Spleen (tissue), 3 donors: Measurements from ENCODE around the gene CREBRF.

Source experiments
- POLR2A ChIP-seq, 3 donors: fragments of 450-650 bp; IDR thresholded peaks; one replicate each; pipeline ENCODE4 v1.5.1; 2017; ENCODE audit warnings: antibody characterized with exemption in 3 of 3, mild to moderate bottlenecking in 1 of 3
- POLR2AphosphoS5 ChIP-seq, 3 donors: sonication (generic); formaldehyde crosslinking; IDR thresholded peaks; one replicate each; pipeline ENCODE4 v1.5.1; 2017; ENCODE audit warnings: antibody characterized with exemption in 3 of 3

GRCh38 chr5:173108914-173109313 lies 52.8 kb downstream of the CREBRF start:
- TF ChIP-seq POLR2A (IDR thresholded peaks at IDR 0.05), result no peak
- no peak for TF ChIP-seq POLR2AphosphoS5 (IDR thresholded peaks at IDR 0.05)
